Breast epithelium (tissue), 4 donors: ENCODE results near the gene LUC7L. TPM values are rescaled to one million over a fixed set of nuclear protein-coding genes. Genes with fewer than 3 reads are reported as not detected.
"Not testable (repeated sequence)": the region's sequence is repeated elsewhere in the genome, so short reads cannot be mapped to it uniquely, and the experiment has no call there.

Source experiments
- DNase-seq, 2 donors: peaks; one replicate each; pipeline ENCODE4 v3.0.0-alpha.2; 2019; ENCODE audit warnings: low spot score in 2 of 2
- H3K27ac ChIP-seq, 2 donors: fragments of 200-600 bp; sonication (generic) in 1 of 2; one replicate each; pipeline ENCODE4 v1.5.1; 2016 to 2019; ENCODE audit warnings: mild to moderate bottlenecking in 1 of 2
- H3K27me3 ChIP-seq, 2 donors: fragments of 200-600 bp; sonication (generic) in 1 of 2; one replicate each; pipeline versions ENCODE4 v1.5.1 to v1.6.0; 2017 to 2019; ENCODE audit warnings: control low read depth in 1 of 2, mild to moderate bottlenecking in 1 of 2
- H3K36me3 ChIP-seq: fragments of 200-600 bp; one replicate; pipeline ENCODE4 v1.5.1; 2019
- H3K4me1 ChIP-seq, 2 donors: fragments of 200-600 bp; sonication (generic); one replicate each; pipeline ENCODE4 v1.5.1; 2016 to 2019; ENCODE audit warnings: control low read depth in 1 of 2
- H3K4me3 ChIP-seq, 3 donors: fragments of 200-600 bp; sonication (generic); 1 replicate in 2 of 3; 2 replicates in 1 of 3; pipeline ENCODE4 v1.5.1; 2016 to 2019; ENCODE audit warnings: mild to moderate bottlenecking in 3 of 3, moderate library complexity in 2 of 3
- H3K9me3 ChIP-seq, 2 donors: fragments of 200-600 bp; sonication (generic) in 1 of 2; one replicate each; pipeline ENCODE4 v1.5.1; 2016 to 2019; ENCODE audit warnings: control low read depth in 1 of 2
- POLR2A ChIP-seq: fragments of 450-650 bp; IDR thresholded peaks from one replicate; pipeline ENCODE4 v1.6.1; 2016; ENCODE audit warnings: antibody characterized with exemption, mild to moderate bottlenecking, moderate library complexity
- POLR2AphosphoS5 ChIP-seq, 3 donors: sonication (generic); formaldehyde crosslinking; IDR thresholded peaks; one replicate each; pipeline ENCODE4 v1.6.1; 2017; ENCODE audit warnings: antibody characterized with exemption in 3 of 3
- intact Hi-C: fragments of 100-400 bp; cut with DNase I; formaldehyde crosslinking; loops from one replicate; pipeline ENCODE4 v1.15.1; 2023; ENCODE audit warnings: low total_unique reads
- total RNA-seq, 3 donors: library from RNA; depleted of rRNA; stranded (reverse); fragments of >200 nt; gene quantifications; one replicate each; pipeline ENCODE4 v1.1.0, GENCODE V29; 2016
- TF ChIP-seq, protein P1 (sequence below), 3 donors: fragments of 450-650 bp; IDR thresholded peaks; one replicate each; pipeline ENCODE4 v1.5.1; 2016 to 2017; ENCODE audit warnings: antibody characterized with exemption in 3 of 3, mild to moderate bottlenecking in 3 of 3, moderate library complexity in 3 of 3

LUC7L gene
- total RNA-seq, 3 donors from 2014 or later = 60.6 to 135 (median 107) TPM

DNA sequence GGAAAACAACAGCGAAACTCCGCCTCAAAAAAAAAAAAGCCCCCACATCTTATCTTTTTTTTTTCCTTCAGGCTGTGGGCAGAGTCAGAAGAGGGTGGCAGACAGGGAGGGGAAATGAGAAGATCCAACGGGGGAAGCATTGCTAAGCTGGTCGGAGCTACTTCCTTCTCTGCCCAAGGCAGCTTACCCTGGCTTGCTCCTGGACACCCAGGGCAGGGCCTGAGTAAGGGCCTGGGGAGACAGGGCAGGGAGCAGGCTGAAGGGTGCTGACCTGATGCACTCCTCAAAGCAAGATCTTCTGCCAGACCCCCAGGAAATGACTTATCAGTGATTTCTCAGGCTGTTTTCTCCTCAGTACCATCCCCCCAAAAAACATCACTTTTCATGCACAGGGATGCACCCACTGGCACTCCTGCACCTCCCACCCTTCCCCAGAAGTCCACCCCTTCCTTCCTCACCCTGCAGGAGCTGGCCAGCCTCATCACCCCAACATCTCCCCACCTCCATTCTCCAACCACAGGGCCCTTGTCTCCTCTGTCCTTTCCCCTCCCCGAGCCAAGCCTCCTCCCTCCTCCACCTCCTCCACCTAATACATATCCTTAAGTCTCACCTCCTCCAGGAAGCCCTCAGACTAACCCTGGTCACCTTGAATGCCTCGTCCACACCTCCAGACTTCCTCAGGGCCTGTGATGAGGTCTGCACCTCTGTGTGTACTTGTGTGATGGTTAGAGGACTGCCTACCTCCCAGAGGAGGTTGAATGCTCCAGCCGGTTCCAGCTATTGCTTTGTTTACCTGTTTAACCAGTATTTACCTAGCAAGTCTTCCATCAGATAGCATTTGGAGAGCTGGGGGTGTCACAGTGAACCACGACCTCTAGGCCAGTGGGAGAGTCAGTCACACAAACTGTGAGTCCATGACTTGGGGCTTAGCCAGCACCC is 54.0 kb downstream of the LUC7L start:
- no peak for TF ChIP-seq POLR2A
- no peak for TF ChIP-seq POLR2AphosphoS5 (IDR thresholded peaks at IDR 0.05)
- TF ChIP-seq, protein P1, sequence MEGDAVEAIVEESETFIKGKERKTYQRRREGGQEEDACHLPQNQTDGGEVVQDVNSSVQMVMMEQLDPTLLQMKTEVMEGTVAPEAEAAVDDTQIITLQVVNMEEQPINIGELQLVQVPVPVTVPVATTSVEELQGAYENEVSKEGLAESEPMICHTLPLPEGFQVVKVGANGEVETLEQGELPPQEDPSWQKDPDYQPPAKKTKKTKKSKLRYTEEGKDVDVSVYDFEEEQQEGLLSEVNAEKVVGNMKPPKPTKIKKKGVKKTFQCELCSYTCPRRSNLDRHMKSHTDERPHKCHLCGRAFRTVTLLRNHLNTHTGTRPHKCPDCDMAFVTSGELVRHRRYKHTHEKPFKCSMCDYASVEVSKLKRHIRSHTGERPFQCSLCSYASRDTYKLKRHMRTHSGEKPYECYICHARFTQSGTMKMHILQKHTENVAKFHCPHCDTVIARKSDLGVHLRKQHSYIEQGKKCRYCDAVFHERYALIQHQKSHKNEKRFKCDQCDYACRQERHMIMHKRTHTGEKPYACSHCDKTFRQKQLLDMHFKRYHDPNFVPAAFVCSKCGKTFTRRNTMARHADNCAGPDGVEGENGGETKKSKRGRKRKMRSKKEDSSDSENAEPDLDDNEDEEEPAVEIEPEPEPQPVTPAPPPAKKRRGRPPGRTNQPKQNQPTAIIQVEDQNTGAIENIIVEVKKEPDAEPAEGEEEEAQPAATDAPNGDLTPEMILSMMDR (IDR thresholded peaks at IDR 0.05) = no peak
- H3K27me3 ChIP-seq = peaks cover under 1 to 66% of the 10 kb centered on the region in 2 donors
- no peaks in the 10 kb centered on the region for H3K9me3 ChIP-seq
- intact Hi-C loops = no loop called here
- H3K4me3 ChIP-seq = no peak overlapping the region
- DNase-seq = no peak
- peaks cover 0 to under 1% of the 10 kb centered on the region in 2 donors for H3K4me1 ChIP-seq
- no peaks in the 10 kb centered on the region for H3K36me3 ChIP-seq
- no peak overlapping the region for H3K27ac ChIP-seq

DNA sequence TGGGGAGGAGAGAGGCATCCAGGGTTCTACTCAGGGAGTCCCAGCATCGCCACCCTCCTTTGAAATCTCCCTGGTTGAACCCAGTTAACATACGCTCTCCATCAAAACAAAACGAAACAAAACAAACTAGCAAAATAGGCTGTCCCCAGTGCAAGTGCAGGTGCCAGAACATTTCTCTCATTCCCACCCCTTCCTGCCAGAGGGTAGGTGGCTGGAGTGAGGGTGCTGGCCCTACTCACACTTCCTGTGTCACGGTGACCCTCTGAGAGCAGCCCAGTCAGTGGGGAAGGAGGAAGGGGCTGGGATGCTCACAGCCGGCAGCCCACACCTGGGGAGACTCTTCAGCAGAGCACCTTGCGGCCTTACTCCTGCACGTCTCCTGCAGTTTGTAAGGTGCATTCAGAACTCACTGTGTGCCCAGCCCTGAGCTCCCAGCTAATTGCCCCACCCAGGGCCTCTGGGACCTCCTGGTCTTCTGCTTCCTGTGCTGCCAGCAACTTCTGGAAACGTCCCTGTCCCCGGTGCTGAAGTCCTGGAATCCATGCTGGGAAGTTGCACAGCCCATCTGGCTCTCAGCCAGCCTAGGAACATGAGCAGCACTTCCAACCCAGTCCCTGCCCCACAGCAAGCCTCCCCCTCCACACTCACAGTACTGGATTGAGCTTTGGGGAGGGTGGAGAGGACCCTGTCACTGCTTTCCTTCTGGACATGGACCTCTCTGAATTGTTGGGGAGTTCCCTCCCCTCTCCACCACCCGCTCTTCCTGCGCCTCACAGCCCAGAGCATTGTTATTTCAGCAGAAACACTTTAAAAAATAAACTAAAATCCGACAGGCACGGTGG is 55.1 kb downstream of the LUC7L start:
- DNase-seq, H3K4me1 ChIP-seq, H3K27ac ChIP-seq, H3K36me3 ChIP-seq, H3K4me3 ChIP-seq, H3K9me3 ChIP-seq, intact Hi-C loops: not testable (repeated sequence)
- H3K27me3 ChIP-seq = peaks cover 0 to 60% of the 10 kb centered on the region in 2 donors

DNA sequence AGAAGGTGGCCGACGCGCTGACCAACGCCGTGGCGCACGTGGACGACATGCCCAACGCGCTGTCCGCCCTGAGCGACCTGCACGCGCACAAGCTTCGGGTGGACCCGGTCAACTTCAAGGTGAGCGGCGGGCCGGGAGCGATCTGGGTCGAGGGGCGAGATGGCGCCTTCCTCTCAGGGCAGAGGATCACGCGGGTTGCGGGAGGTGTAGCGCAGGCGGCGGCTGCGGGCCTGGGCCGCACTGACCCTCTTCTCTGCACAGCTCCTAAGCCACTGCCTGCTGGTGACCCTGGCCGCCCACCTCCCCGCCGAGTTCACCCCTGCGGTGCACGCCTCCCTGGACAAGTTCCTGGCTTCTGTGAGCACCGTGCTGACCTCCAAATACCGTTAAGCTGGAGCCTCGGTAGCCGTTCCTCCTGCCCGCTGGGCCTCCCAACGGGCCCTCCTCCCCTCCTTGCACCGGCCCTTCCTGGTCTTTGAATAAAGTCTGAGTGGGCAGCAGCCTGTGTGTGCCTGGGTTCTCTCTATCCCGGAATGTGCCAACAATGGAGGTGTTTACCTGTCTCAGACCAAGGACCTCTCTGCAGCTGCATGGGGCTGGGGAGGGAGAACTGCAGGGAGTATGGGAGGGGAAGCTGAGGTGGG is 55.9 kb downstream of the LUC7L start:
- H3K36me3 ChIP-seq, H3K9me3 ChIP-seq, DNase-seq, H3K27ac ChIP-seq, H3K4me1 ChIP-seq, H3K4me3 ChIP-seq, intact Hi-C loops: not testable (repeated sequence)
- peaks cover under 1 to 60% of the 10 kb centered on the region in 2 donors for H3K27me3 ChIP-seq

DNA sequence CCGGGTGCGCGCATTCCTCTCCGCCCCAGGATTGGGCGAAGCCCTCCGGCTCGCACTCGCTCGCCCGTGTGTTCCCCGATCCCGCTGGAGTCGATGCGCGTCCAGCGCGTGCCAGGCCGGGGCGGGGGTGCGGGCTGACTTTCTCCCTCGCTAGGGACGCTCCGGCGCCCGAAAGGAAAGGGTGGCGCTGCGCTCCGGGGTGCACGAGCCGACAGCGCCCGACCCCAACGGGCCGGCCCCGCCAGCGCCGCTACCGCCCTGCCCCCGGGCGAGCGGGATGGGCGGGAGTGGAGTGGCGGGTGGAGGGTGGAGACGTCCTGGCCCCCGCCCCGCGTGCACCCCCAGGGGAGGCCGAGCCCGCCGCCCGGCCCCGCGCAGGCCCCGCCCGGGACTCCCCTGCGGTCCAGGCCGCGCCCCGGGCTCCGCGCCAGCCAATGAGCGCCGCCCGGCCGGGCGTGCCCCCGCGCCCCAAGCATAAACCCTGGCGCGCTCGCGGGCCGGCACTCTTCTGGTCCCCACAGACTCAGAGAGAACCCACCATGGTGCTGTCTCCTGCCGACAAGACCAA is 56.8 kb downstream of the LUC7L start, which contains the start of gene HBA2:
Gene HBA2, plus strand, starts transcription at position 503 of the 568 bp plus-strand sequence. Its CDS starts 37 bp downstream, at position 540.
- intact Hi-C loops, DNase-seq, H3K27ac ChIP-seq, H3K36me3 ChIP-seq, H3K4me3 ChIP-seq, H3K9me3 ChIP-seq, H3K4me1 ChIP-seq: not testable (repeated sequence)
- peaks cover 6 to 60% of the 10 kb centered on the region in 2 donors for H3K27me3 ChIP-seq

DNA sequence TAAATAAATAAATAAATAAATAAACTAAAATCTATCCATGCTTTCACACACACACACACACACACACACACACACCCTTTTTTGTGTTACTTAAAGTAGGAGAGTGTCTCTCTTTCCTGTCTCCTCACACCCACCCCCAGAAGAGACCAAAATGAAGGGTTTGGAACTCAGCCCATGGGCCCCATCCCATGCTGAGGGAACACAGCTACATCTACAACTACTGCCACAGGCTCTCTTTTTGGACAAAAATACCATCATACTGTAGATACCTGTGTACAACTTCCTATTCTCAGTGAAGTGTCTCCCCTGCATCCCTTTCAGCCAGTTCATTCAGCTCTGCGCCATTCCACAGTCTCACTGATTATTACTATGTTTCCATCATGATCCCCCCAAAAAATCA is 58.5 kb downstream of the LUC7L start:
- no peak overlapping the region for H3K4me3 ChIP-seq
- intact Hi-C loops = no loop called here
- H3K27me3 ChIP-seq = peaks cover 19 to 73% of the 10 kb centered on the region in 2 donors
- H3K36me3 ChIP-seq = no peaks in the 10 kb centered on the region
- H3K4me1 ChIP-seq = peaks cover 4 to 7% of the 10 kb centered on the region in 2 donors
- DNase-seq = no peak
- TF ChIP-seq, protein P1 (IDR thresholded peaks at IDR 0.05) = no peak
- H3K27ac ChIP-seq = no peak overlapping the region
- H3K9me3 ChIP-seq = no peaks in the 10 kb centered on the region

DNA sequence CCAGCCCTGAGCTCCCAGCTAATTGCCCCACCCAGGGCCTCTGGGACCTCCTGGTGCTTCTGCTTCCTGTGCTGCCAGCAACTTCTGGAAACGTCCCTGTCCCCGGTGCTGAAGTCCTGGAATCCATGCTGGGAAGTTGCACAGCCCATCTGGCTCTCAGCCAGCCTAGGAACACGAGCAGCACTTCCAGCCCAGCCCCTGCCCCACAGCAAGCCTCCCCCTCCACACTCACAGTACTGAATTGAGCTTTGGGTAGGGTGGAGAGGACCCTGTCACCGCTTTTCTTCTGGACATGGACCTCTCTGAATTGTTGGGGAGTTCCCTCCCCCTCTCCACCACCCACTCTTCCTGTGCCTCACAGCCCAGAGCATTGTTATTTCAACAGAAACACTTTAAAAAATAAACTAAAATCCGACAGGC is 59.2 kb downstream of the LUC7L start:
- H3K9me3 ChIP-seq, H3K27ac ChIP-seq, H3K36me3 ChIP-seq, DNase-seq, H3K4me1 ChIP-seq, intact Hi-C loops, H3K4me3 ChIP-seq: not testable (repeated sequence)
- peaks cover 22 to 74% of the 10 kb centered on the region in 2 donors for H3K27me3 ChIP-seq
